ENCODE results near the gene CCM2.
"Not testable (repeated sequence)": the region's sequence is repeated elsewhere in the genome, so short reads cannot be mapped to it uniquely, and the experiment has no call there.

The CCM2 gene

DNA sequence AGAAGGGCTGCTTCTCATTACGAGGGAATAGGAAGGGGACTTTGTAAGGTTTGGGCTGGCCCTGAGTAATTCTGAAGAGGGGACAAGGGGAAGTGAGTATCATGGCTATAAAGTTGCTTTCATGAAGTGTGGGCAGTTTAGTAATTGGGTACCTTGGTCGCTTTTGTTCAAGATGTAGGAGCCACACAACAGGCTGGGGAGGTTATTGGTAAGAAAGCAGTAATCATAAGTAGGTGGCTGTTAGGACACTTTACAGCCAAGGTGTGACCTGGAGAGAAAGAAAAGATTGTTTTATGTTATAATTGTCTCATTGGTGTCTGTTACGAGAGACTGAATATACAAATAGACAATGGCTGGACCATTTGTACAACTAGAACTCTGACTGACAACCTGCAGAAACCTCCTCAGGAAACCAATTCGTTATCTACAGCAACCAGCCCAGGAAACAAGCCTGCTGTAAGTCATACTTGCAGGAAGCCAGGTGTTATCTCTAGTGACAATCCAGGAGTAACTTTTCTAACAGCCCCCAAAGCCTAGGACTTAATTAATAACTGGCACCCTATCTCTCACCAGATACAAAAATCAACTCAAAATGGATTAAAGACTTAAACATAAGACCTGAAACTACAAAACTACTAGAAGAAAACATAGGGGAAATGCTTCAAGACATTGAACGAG lies 5.0 kb upstream of the CCM2 start:
- peak; percentile 90 for DNase-seq
- in situ Hi-C loops (cut with MboI; ENCODE audit: low pct_unique_long_range_greater_than_20kb, low sequenced_read_pairs): no loop called here

DNA sequence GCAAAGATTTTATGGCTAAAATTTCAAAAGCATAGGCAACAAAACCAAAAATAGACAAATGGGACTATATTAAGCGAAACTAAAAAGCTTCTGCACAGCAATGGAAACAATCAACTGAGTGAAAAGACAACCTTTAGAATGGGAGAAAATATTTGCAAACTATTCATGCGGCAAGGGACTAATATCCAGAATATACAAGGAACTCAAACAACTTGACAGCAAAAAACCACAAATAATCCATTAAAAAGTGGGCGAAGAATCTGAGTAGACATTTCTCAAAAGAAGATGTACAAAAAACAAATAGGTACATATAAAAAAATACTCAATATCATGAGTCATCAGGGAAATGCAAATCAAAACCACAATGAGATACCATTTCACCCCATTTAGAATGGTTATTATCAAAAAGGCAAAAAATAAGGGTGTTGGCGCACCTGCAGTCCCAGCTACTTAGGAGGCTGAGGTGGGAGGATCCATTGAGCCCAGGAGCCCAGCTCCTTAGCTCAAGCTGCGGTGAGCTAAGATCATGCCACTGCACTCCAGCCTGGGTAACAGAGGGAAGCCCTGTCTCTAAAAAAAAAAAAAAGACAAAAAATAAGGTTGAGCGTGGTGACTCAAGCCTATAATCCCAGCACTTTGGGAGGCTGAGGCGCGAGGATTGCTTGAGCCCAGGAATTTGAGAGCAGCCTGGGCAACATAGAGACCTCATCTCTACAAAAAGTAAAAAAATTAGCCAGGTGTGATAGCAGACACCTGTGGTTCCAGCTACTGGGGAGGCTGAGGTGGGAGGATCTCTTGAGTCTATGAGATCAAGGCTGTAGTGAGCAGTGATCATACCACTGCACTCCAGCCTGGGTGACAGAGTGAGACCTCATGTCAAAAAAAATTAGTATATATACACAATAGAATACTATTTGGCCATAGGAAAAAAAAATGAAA lies 4.2 kb upstream of the CCM2 start:
- DNase-seq: peak; percentile 49
- in situ Hi-C loops (cut with MboI; ENCODE audit: low pct_unique_long_range_greater_than_20kb, low sequenced_read_pairs): no loop called here

GRCh38 chr7:44998153-44998871 lies 1.7 kb upstream of the CCM2 start:
- DNase-seq: no peak

DNA sequence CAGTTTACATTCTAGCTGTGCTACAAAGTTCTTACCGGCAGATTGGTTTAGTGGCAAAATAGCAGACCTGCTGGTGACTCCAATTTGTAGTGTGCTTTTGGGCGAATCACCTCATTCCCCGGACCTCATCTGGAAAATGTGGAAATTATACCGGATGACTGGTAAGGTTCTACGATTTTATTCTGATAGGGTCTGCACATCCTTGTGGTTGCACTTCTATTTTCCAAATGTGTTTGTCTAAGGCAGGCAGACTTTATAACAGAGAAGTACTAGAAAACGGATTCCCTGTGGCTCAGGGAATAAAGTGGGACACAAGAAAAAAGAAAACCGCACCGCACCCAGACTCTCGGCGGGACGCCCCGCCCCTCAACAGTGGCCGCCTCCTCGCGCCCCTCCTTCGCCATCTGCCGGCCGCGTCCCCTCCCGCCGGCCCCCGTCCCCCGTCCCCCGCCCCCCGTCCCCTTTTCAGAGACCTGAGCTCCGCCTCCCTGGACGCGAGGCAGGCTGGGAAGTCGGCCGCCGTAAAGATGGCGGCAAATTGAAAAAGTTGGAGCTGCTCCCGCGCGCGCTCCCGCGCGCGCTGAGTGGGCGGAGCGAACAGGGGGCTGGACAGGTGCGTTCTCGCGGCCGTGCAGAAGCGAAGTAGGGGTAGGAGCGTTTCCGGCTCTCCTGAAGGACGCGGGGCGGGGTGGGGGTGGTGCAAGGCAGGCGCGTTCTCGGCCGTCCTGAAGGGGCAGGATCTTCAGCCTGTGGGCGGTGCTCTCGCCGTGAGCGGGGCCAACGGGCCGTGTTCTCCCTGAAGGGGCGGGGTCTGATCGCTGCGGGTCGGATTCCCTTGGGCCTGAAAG lies 532 bp upstream of the CCM2 start:
- peak; percentile 99 for DNase-seq
- in situ Hi-C loops (cut with MboI; ENCODE audit: low pct_unique_long_range_greater_than_20kb, low sequenced_read_pairs): no loop called here

More at GRCh38 chr7:44998153-44998871, 1.7 kb upstream of the CCM2 start:
- in situ Hi-C loops (cut with MboI; ENCODE audit: low pct_unique_long_range_greater_than_20kb, low sequenced_read_pairs): no loop called here

- in situ Hi-C loops (cut with MboI; ENCODE audit: low pct_unique_long_range_greater_than_20kb, low sequenced_read_pairs): no loop called here
- DNase-seq: peak; percentile 45
Measured at GRCh38 chr7:45001138-45001694, 1.2 kb downstream of the CCM2 start.

- no peak for DNase-seq
- in situ Hi-C loops (cut with MboI; ENCODE audit: low pct_unique_long_range_greater_than_20kb, low sequenced_read_pairs): no loop called here
Measured at GRCh38 chr7:45001826-45002225, 1.8 kb downstream of the CCM2 start.

DNA sequence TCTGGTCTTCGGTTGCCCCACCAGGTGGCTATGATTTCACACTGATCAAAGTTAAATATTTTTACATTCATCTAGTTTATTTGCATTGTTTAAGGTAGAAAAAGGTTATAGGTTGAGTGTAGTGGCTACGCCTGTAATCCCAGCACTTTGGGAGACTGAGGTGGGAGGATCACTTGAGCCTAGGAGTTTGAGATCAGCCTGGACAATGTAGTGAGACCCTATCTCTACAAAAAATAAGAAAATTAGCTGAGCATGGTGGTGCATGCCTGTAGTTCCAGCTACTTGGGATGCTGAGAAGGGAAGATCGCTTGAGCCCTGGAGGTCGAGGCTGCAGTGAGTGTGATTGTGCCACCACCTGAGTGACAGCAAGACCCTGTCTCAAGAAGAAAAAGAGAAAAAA lies 3.8 kb downstream of the CCM2 start:
- DNase-seq: no peak
- in situ Hi-C loops (cut with MboI; ENCODE audit: low pct_unique_long_range_greater_than_20kb, low sequenced_read_pairs): no loop called here

- in situ Hi-C loops (cut with MboI; ENCODE audit: low pct_unique_long_range_greater_than_20kb, low sequenced_read_pairs): no loop called here
- no peak for DNase-seq
Measured at GRCh38 chr7:45007106-45007505, 7.1 kb downstream of the CCM2 start.

GRCh38 chr7:45007571-45008328 lies 7.7 kb downstream of the CCM2 start:
- DNase-seq: no peak

GRCh38 chr7:45013465-45013967 lies 13.5 kb downstream of the CCM2 start:
- in situ Hi-C loops (cut with MboI; ENCODE audit: low pct_unique_long_range_greater_than_20kb, low sequenced_read_pairs): no loop called here
- no peak for DNase-seq

More at GRCh38 chr7:45007571-45008328, 7.7 kb downstream of the CCM2 start:
- in situ Hi-C loops (cut with MboI; ENCODE audit: low pct_unique_long_range_greater_than_20kb, low sequenced_read_pairs): no loop called here

GRCh38 chr7:45015313-45015712 lies 15.3 kb downstream of the CCM2 start:
- no peak for DNase-seq
- in situ Hi-C loops (cut with MboI; ENCODE audit: low pct_unique_long_range_greater_than_20kb, low sequenced_read_pairs): no loop called here

- DNase-seq: no peak
- in situ Hi-C loops (cut with MboI; ENCODE audit: low pct_unique_long_range_greater_than_20kb, low sequenced_read_pairs): no loop called here
Measured at GRCh38 chr7:45017253-45017652, 17.3 kb downstream of the CCM2 start.

DNA sequence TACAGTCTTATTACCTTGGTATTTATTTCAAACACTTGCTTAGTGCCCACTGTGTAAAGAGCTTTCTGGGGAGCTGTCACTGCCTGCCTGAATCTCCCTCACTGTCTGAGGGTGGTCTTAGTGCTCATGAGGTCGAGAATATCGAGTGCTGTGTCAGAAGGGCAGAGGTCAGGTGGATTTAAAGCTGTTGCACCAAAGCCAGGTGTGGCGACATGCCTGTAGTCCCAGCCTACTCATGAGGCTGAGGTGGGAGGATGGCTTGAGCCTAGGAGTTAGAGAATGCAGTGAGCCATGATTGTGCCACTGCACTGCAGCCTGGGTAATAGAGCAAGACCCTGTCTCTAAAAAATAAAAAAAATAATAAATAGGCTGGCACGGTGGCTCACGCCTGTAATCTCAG lies 20.9 kb downstream of the CCM2 start:
- in situ Hi-C loops (cut with MboI; ENCODE audit: low pct_unique_long_range_greater_than_20kb, low sequenced_read_pairs): no loop called here
- DNase-seq: no peak

DNA sequence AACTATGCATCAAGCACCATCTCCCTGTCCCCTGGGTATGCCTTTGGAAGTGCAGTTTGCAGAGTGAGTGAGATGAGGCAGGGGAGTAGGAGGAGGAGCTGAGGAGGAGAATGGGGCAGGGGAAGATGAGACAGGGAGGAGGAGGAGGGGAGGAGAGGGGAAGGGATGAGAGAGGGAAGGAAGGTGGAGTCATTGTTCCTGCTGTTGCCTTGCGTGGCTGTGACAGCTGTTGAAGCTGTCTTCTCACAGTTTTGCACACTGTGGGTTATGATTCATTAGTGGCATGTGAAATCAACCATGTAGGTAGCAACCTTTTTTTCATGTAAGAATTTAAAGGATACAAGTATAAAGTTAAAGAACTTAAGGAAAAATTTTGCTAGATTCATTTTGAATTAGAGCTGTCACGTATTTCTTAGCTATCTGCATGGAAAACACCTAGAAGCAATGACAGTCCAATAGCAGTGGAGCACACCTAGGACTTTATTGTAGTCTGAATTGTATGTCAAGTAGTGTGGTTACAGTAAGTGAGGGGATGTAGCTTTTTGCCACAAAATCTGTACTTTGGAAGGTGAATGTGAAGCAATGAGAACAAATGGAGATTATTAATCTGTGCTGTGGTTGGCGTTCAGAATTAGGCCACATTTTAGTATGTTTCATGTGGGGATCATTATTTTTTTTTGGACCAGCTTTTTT lies 21.7 kb downstream of the CCM2 start:
- in situ Hi-C loops (cut with MboI; ENCODE audit: low pct_unique_long_range_greater_than_20kb, low sequenced_read_pairs): no loop called here
- DNase-seq: peak; percentile 82

DNA sequence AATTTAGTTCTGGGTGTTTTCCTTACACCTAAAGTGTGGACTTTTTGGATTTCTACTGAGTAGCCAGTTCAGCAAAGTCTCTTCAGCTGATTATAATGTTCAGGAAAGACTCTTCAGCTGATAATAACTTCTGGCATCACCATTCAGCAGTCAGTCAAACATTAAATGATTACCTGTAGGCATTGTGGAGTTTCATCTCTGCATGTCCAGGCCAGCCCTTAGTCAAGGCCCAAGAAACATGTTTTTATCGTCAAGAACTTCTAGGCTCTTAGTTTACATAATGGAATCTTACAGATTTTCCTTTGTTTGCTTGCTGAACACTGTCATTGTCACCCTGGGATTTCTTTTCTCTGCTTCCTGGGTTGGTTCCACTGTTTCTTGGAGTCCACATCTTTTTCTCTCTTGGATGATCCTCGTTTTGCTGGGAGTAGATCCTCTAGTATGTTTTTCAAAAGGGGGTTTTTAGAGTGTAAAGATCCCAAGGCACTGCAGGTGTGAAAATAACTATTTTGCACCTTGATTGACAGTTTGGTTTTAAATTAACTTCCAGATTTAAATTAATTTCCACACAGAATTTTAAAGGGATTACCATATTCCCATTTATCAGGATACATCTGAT lies 24.2 kb downstream of the CCM2 start:
- in situ Hi-C loops (cut with MboI; ENCODE audit: low pct_unique_long_range_greater_than_20kb, low sequenced_read_pairs): no loop called here

DNA sequence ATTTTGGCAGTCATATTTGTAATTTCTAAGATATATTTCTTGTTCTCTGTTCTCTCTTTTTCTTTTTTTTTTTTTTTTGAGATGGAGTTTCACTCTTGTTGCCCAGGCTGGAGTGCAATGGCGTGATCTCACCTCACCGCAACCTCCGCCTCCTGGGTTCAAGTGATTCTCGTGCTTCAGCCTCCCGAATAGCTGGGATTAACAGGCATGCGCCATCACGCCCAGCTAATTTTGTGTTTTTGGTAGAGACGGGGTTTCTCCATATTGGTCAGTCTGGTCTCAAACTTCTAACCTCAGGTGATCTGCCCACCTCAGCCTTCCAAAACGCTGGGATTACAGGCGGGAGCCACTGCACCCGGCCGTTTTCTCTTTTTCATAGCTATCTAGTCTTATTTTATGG lies 25.5 kb downstream of the CCM2 start:
- DNase-seq; in situ Hi-C loops (cut with MboI; ENCODE audit: low pct_unique_long_range_greater_than_20kb, low sequenced_read_pairs): not testable (repeated sequence)

More for the DNA sequence above, 24.2 kb downstream of the CCM2 start:
- no peak for DNase-seq

GRCh38 chr7:45026013-45026412 lies 26.0 kb downstream of the CCM2 start:
- in situ Hi-C loops (cut with MboI; ENCODE audit: low pct_unique_long_range_greater_than_20kb, low sequenced_read_pairs): no loop called here
- DNase-seq: no peak
